T-helper 2 cell (primary cell): ENCODE data around the gene MMP23B.

Experiments used
- DNase-seq, 5 experiments: peaks; one replicate each; pipeline versions ENCODE4 v3.0.0 to v3.0.0-alpha.2; 2012 to 2022

Gene MMP23B

DNA sequence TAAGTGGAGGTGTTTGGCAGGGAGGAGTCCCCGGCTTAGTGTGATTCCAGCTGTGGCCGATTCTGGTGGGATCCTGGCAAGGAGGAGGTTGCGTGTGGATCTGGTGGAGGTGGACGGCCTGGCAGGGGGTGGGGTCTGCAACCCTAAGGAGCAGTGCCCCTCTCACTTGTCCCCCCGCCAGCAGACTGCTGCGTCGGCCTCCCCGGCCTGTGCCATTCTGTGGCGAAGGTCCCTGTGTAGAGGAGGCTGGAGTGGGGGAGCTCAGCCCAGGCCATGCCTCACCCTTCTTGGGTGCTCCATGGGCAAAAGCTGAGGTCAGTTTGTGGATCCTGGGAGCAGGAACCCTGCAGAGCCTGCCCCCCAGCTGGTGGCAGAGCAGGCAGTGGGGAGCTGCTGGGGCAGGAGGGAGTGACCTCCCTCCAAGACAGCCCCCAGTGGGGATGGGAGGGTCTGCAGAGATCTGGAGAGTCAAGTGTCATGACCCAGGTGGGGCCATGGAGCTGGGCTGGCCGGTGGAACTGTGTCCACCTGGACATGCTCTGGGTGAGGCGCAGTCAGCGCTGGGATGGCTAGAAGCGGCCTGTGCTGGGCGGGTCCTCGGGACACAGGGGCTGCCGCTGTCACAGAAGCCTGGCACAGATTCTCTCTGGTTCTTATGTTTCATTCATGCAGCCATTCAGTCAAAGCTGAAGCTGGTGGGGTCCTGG lies 11.4 kb upstream of the MMP23B start:
- DNase-seq: no peak

DNA sequence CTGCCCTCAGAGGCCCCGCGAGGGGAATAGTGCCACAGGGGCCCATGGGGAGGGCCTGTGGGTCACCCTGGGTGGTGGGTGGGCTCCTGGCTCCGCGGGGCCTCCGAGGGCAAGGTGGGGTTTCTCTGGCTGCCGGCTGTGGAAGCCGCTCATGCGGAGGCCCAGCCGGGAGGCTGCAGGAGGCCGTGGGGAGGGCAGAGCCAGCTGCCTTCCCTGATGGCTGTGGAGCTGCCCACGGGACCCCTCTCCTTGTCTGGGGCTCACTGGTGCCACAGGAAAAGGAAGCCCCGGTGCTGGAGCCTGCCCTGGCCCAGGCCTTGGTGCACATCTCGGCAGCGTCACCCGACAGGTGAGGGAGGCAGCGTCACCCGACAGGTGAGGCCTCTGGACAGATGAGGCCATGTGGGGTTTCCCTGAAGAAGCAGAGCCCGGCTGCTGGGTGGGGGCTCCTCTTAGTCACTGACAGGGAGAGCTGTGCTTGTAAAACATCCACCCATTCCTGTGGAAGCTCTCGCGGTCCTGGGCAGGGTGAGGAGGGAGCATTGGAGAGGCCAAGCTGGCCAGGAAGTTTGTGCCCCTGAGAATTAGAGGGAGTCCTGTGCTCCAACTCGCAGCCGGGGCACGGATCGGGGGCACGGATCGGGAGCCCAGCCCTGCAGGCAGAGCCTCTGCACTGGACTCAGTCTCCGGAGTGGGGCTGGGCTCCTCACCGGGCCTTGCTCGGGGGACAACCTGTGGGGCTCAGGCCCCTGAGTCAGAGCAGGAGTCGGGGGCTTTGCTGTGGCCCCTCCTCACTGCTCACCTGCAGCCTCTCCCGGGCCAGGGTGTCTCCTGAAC lies 10.6 kb upstream of the MMP23B start:
- no peak for DNase-seq

DNA sequence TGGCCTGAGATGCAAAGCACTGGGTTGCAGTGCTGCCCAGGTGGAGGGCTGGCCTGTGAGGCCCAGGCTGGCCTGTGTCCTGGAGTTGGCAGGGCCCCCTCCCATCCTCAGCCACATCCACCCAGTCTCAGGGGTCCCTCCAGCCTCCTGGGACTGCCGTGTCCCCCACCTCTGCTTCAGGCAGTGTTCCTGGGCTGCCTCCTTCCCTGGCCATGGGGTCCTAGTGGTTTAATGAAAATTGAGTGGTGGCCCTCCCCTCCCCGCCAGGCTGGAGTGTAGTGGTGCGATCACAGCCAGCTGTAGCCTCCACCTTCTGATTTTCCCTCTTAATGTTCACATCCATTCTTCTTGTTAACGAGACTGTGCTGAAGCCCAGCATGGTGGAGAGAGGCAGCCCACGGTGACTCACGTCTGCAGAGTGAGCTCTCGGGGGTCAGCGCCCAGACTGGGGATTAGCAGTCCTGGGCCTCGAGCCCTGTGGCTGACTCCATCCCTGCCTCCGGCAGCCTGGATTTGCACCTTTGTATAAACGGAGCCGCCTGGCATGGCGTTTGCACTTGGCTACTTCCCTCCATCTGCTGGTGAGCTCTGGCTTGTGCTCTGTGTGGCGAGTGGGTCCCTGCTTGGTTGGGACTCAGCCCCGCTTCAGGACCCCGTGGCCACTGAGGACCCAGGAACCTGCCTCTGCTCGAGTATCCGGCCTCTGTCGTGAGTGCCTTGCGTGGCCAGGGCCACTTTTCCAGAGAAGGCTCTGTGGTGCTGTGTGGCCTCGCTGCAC lies 9.8 kb upstream of the MMP23B start:
- DNase-seq: no peak

DNA sequence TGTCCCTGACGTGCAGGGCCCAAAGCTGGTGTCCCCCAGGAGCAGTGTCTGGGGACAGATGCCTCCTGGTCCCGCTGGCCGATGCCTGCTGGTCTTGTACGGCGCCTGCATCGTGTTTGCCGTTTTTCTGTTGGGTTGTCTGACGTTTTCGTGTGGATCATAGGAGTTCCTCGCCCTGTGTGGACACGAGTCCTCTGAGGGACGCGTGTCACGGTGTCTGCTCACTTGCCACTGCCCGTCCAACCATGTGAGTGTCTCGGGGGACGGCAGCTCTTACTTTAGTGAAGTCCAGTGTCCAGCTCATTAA lies 9.2 kb upstream of the MMP23B start:
- DNase-seq: no peak

DNA sequence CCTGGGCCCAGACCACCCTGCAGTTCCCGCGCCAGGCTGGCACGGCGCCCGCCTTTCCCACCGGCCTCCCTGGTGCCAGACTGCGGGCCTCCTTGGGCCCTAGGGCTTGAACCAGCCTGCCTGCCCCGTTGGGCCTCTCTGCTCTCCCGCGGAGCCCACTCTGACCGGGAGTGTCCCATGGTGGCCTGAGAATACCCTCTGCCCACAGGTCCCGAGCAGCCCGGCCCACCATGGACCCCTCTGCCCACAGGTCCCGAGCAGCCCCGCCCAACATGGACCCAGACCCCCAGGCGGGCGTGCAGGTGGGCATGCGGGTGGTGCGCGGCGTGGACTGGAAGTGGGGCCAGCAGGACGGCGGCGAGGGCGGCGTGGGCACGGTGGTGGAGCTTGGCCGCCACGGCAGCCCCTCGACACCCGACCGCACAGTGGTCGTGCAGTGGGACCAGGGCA lies 8.8 kb upstream of the MMP23B start:
- DNase-seq: no peak

DNA sequence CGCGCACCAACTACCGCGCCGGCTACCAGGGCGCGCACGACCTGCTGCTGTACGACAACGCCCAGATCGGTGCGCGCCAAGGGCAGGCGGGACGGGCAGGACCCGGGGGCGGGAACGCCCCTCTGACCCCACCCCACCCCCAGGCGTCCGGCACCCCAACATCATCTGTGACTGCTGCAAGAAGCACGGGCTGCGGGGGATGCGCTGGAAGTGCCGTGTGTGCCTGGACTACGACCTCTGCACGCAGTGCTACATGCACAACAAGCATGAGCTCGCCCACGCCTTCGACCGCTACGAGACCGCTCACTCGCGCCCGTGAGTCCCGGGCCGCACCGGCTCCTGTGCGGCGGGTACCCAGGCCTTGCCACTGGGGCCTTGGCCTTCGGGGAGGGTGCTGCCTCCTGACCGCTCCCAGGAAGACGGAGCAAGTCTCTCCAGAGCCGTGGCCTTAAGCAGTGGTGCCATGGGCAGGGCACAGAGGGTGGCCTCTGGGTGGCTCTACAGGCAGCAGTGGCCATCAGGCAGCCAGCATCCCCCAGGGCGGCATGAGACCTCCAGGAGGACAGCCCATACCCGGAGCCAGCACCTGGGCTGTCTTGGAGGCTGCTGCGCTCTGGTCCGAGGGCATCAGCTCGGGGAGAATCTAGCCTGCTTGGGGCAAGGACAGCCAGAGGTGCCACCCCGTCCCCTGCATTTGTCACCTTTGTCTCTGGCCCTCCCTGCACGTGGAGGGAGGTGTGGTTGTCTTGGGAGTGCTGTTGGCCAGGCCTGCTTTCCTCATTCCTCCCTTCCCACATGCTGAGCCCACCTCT lies 8.1 kb upstream of the MMP23B start:
- DNase-seq: no peak

DNA sequence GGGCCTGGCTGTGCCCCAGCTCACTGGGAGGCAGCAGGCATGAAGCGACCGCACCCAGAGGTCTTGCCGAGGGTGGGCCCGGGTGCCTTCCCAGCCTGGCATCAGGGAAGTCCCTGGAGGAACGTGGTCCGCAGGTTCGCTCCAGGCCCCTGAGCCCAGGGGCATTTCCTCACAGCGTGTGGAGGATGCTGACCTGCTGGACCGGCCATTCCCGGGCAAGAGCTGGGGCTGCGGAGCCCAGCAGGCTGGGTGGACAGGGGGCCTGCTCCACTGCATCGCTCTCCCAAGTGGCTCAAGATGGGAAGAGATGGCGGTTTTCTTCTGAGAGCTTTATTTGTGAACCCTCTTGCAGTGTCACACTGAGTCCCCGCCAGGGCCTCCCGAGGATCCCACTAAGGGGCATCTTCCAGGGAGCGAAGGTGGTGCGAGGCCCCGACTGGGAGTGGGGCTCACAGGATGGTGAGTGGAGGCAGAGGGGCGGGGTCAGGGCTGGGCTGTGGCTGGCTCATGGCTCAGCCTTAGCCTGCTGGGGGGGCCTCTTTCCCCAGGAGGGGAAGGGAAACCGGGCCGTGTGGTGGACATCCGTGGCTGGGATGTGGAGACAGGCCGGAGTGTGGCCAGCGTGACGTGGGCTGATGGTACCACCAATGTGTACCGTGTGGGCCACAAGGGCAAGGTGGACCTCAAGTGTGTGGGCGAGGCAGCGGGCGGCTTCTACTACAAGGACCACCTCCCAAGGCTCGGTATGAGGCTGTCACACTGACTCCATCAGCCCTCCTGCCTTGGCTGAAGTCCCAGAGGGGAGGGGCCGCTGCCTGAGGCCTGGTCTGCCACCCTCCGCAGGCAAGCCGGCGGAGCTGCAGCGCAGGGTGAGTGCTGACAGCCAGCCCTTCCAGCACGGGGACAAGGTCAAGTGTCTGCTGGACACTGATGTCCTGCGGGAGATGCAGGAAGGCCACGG lies 7.2 kb upstream of the MMP23B start:
- DNase-seq: no peak

DNA sequence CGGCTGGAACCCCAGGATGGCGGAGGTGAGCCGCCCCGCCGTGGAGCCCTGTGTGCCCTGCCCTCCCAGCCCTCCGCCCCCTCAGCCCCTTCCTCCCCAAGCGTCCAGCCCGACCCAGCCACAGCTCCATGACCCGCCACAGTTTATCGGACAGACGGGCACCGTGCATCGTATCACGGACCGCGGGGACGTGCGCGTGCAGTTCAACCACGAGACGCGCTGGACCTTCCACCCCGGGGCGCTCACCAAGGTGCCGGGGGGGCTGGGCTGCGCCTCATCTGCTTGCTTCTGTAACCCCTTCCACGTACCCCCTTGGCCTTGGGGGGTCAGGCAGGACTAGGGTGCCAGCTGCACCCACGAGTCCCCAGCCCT lies 6.6 kb upstream of the MMP23B start:
- no peak for DNase-seq

DNA sequence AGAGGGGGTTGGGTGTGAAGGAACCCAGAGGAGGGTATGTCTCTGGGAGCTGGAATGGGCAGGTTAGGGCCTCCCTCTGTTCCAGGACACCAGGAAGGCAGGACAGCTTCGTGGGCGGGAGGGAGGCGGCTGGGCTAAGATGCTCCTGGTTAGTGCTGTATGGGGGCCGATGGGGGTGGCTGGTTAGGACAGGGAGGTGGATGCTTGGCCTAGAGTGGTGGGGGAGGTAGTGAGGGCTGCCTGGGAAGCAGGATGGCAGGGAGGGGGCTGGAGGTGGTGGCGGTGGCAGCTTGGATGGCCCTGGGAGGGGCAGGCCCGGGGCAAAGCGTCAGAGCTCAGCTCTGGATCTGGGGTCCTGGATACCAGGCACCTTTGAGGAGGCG lies 6.2 kb upstream of the MMP23B start:
- no peak for DNase-seq

DNA sequence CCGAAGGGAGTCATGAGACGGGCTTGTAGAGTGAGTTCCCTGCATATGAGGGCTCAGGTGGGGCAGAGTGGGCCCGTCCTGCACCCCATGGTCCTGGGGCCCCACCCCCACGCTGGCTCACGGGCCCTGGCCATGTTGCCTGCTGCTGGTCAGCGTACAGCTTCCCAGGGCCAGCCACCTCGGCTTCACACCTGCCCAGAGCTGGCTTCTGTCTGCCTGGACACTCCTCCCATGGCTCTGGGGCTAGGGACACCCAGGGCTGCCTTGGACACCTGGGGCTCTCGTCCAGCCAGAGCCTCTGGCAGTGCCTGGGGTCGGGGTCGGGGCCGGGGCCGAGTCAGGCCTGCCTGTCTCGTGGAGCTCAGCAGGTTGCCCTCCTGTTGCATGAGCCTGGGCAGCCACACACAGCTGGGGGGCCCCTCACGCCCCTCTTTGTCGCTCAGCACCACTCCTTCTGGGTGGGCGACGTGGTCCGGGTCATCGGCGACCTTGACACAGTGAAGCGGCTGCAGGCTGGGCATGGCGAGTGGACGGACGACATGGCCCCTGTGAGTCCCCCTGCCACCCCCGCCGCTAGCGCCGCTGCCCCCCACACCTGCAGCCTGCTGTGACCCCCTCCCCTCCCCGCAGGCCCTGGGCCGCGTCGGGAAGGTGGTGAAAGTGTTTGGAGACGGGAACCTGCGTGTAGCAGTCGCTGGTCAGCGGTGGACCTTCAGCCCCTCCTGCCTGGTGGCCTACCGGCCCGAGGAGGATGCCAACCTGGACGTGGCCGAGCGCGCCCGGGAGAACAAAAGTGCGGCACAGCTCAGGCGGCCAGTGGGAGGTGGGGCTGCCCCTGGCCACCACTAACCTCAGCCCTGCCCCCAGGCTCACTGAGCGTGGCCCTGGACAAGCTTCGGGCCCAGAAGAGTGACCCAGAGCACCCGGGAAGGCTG lies 5.5 kb upstream of the MMP23B start:
- DNase-seq: no peak

DNA sequence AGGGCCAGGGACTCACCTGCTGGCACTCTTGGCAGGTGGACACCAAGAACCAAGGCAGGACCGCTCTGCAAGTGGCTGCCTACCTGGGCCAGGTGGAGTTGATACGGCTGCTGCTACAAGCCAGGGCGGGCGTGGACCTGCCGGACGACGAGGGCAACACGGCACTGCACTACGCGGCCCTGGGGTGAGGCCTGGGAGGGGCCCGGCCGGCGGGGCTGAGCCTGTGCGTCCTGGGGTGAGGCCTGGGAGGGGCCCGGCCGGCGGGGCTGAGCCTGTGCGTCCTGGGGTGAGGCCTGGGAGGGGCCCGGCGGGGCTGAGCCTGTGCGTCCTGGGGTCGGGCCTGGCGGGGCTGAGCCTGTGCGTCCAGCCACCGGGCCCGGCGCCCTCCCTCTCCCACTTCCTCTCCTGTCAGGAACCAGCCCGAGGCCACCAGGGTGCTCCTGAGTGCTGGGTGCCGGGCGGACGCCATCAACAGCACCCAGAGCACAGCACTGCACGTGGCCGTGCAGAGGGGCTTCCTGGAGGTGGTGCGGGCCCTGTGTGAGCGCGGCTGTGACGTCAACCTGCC lies 4.6 kb upstream of the MMP23B start:
- no peak for DNase-seq

DNA sequence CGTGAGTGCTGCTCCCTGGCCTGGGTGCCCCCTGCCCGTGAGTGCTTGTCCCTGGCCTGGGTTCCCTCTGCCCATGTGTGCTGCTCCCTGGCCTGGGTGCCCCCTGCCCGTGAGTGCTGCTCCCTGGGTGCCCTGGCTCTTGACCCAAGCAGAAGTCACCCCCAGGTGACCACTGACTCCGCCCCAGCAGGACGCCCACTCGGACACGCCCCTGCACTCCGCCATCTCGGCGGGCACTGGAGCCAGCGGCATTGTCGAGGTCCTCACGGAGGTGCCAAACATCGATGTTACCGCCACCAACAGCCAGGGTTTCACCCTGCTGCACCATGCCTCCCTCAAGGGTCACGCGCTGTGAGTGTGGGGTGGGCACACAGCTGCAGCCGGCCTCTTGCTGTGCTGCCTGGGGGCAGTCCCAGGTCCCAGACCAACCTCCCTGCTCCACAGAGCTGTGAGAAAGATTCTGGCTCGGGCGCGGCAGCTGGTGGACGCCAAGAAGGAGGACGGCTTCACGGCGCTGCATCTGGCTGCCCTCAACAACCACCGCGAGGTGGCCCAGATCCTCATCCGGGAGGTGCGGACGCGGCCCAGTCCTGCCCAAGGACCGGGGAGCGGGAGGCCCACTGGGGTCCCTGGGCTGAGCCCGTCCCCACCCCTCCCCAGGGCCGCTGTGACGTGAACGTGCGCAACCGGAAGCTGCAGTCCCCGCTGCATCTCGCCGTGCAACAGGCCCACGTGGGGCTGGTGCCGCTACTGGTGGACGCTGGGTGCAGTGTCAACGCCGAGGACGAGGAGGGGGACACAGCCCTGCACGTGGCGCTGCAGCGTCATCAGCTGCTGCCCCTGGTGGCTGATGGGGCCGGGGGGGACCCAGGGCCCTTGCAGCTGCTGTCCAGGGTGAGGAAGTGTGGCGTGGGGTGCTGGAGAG lies 3.9 kb upstream of the MMP23B start:
- DNase-seq: no peak

DNA sequence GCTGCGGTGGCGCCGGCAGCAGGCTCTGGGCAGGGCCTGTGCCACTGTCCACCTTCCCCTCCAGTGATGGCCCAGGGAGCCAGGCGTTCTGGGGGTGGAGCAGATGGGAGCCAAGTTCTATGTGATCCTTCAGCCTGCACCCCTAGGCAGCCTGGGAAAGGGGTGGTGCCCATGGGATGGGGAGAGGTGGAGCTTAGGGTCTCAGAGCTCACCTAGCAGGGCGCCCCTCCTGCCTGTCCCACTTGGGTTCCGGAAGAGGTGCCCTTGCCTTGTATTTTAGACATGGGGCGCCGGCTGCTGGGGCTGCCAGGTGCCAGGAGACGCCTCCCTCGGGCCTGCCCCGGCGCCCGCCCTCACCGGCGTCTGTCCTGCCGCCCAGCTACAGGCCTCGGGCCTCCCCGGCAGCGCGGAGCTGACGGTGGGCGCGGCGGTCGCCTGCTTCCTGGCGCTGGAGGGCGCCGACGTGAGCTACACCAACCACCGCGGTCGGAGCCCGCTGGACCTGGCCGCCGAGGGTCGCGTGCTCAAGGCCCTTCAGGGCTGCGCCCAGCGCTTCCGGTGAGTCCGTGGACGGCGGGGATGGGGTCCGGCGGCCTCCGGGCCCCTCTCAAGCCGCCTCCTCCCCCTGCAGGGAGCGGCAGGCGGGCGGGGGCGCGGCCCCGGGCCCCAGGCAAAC lies 3.1 kb upstream of the MMP23B start:
- peak in 3 of 5 experiments; percentile 31 to 47 (median 40) for DNase-seq

DNA sequence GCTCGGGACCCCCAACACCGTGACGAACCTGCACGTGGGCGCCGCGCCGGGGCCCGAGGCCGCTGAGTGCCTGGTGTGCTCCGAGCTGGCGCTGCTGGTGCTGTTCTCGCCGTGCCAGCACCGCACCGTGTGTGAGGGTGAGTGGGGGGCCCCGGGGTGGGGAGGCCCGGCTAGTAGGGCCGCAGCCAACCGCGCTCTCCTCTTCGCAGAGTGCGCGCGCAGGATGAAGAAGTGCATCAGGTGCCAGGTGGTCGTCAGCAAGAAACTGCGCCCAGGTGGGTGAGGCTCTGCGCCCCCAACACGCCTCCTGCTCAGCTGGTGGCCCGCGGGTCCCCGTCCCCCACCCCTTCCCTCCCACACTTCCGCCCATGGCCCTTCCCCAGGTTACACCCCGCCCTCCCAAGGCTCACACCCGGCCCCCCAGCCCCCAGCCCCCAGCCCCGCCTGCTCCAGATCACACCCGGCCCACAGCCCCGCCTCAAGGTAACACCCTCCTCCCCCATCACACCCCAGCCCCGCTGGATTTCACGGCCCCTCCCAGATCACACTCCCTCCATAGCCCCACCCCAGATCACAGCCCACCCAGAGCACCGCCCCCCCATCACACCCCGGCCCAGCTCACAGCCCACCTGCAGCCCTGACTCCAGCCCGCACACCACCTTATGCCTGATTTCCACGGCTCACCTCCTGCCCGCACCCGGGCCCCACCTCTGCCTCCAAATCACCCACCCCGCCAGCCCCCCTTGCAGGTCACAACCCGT lies 2.4 kb upstream of the MMP23B start:
- DNase-seq: peak in 4 of 5 experiments; percentile 35 to 95 (median 77)

DNA sequence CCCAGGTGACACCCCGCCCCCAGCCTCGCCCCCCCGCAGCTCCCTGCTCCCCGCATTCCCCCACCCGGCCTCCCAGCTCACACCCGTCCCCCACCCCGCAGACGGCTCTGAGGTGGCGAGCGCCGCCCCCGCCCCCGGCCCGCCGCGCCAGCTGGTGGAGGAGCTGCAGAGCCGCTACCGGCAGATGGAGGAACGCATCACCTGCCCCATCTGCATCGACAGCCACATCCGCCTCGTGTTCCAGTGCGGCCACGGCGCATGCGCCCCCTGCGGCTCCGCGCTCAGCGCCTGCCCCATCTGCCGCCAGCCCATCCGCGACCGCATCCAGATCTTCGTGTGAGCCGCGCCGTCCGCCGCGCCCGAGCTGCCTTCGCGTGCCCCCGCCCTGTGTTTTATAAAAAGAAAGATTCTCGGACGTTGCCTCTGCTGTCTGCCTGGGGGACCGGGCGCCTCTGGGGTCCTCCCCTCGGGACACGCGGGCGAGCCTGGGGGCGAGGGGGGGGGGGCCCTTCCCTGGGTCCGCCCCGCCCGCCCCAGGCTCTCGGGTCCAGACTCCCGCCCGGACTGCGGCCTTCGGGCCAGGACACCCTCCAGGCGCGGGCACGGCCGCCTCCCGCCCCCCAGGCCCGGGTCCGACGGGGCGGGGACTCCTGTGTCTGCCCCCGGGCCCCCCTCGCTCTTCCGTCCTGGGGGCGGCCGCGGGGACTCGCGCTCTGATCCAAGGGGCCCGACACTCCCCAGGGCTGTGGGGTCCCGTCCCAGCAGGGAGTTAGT lies 1.6 kb upstream of the MMP23B start:
- peak; percentile 82 to 98 (median 94) for DNase-seq

DNA sequence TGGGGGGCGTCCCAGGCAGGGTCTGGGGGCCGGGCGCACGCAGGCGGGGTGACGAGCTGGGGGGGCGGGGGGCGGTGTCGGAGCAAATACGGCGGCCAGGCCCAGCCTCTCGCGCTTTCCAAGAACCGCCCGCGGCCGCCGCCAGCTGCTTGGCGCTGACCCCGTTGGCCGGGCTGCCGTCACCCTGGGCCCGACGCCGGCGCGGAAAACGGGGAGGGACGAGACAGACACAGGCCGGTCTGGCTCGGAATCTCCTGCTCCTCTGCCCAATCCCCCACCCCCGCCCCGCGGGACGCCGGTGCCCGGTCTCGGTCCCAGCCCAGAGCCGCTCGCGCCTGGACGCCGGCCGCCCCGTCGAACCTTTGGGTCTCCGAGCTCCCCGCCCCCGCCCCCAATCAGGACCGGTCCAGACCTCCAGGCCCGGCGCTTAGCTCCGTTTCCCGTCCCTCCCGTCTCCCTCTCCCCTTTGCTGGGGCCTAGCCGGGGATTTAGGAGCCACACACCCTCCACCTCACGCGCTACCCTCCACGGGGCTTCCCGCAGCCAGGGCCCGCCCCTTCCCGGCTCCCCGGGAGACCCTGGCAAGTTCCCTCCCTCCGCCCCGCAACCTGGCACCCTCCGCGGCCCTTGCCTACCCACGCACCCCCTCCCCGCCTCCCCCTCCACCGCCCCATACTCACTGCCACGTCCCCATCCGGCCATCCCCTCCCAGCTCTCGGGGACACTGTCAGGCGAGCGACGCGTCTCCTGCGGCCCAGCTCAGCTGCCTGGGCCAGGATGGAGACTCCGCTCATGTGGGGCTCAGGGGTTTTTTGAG lies 800 bp upstream of the MMP23B start:
- peak in 2 of 5 experiments; percentile 39 to 57 for DNase-seq
